Caco-2 (cell line): Measurements from ENCODE around the gene PRCP. TPM values are rescaled to one million over a fixed set of nuclear protein-coding genes. Genes with fewer than 3 reads are reported as not detected.
A peak's percentile ranks its signal among the peaks of the same experiment; 100 is the strongest.

Experiments
- BruUV-seq: library from RNA; stranded (reverse); fragments of 400-500 nt; replicated peaks from 2 replicates; lab custom pipeline; 2021; lab: Mats Ljungman, UMichigan
- CTCF ChIA-PET: fragments of 300-600 bp; sonication (Branson Sonifier 250); formaldehyde crosslinking; loops from one replicate; lab custom pipeline; 2022; ENCODE audit warnings: antibody characterized with exemption; lab: Charles Lee
- POLR2A ChIA-PET: fragments of 300-600 bp; sonication (Branson Sonifier 250); formaldehyde crosslinking; loops from one replicate; lab custom pipeline; 2022; ENCODE audit warnings: antibody characterized with exemption; lab: Charles Lee
- DNase-seq, 2 experiments: peaks; one replicate each; pipeline versions ENCODE4 v3.0.0 to v3.0.0-alpha.2; 2020 to 2022
- H3K27me3 ChIP-seq: replicated peaks from 2 replicates; pipeline ENCODE4 v1.6.0; 2011; ENCODE audit warnings: low read length; ENCODE audit not compliant: control insufficient read depth, insufficient read depth
- H3K36me3 ChIP-seq: 2 replicates; pipeline ENCODE4 v1.5.1; 2011; ENCODE audit warnings: low read length; ENCODE audit not compliant: control insufficient read depth, insufficient read depth
- H3K4me1 ChIP-seq: fragments of 250-450 bp; sonication (Bioruptor Pico); 2 replicates; pipeline ENCODE4 v1.5.1; 2020; ENCODE audit warnings: mild to moderate bottlenecking
- H3K4me3 ChIP-seq: 2 replicates; pipeline ENCODE4 v1.5.1; 2011; ENCODE audit warnings: low read depth, mild to moderate bottlenecking, control low read depth, low read length
- H3K9me3 ChIP-seq: fragments of 250-450 bp; sonication (Bioruptor Pico); 2 replicates; pipeline ENCODE4 v1.5.1; 2020; ENCODE audit warnings: mild to moderate bottlenecking, moderate library complexity
- H3K27ac Mint-ChIP-seq: one replicate; pipeline ENCODE4 v1.8.0; 2022; ENCODE audit warnings: mixed read lengths; ENCODE audit not compliant: unreplicated experiment
- H3K27me3 Mint-ChIP-seq: one replicate; pipeline ENCODE4 v1.8.0; 2022; ENCODE audit warnings: mixed read lengths; ENCODE audit not compliant: insufficient read depth, unreplicated experiment
- H3K36me3 Mint-ChIP-seq: one replicate; pipeline ENCODE4 v1.8.0; 2022; ENCODE audit warnings: mild to moderate bottlenecking, mixed read lengths; ENCODE audit not compliant: insufficient read depth, unreplicated experiment
- H3K4me1 Mint-ChIP-seq: one replicate; pipeline ENCODE4 v1.8.0; 2022; ENCODE audit warnings: low read depth, mixed read lengths; ENCODE audit not compliant: unreplicated experiment
- H3K4me3 Mint-ChIP-seq: one replicate; pipeline ENCODE4 v1.8.0; 2022; ENCODE audit warnings: mild to moderate bottlenecking, moderate library complexity, mixed read lengths; ENCODE audit not compliant: unreplicated experiment
- H3K9me3 Mint-ChIP-seq: one replicate; pipeline ENCODE4 v1.8.0; 2022; ENCODE audit warnings: mixed read lengths; ENCODE audit not compliant: unreplicated experiment
- intact Hi-C: fragments of 100-400 bp; cut with micrococcal nuclease; formaldehyde crosslinking; loops from one replicate; pipeline ENCODE4 v1.10.0; 2022; ENCODE audit not compliant: unreplicated experiment
- total RNA-seq: library from RNA; stranded (reverse); gene quantifications from 2 replicates; pipeline ENCODE4 v1.2.3, GENCODE V29; 2022
- TF ChIP-seq, protein P1 (sequence below), 2 experiments: fragments of 200-600 bp in 1 of 2; IDR thresholded peaks; 1 replicate in 1 of 2; 2 replicates in 1 of 2; pipeline versions ENCODE4 v1.5.1 to v1.8.0; 2011 to 2022; ENCODE audit warnings: antibody characterized with exemption in 1 of 2, control low read depth in 1 of 2, inconsistent platforms in 1 of 2, low read depth in 1 of 2, low read length in 1 of 2, mild to moderate bottlenecking in 1 of 2, moderate library complexity in 1 of 2; ENCODE audit not compliant: insufficient read depth in 1 of 2, severe bottlenecking in 1 of 2, unreplicated experiment in 1 of 2

PRCP gene
- total RNA-seq, 1 experiment from 2014 or later: 107 TPM

DNA sequence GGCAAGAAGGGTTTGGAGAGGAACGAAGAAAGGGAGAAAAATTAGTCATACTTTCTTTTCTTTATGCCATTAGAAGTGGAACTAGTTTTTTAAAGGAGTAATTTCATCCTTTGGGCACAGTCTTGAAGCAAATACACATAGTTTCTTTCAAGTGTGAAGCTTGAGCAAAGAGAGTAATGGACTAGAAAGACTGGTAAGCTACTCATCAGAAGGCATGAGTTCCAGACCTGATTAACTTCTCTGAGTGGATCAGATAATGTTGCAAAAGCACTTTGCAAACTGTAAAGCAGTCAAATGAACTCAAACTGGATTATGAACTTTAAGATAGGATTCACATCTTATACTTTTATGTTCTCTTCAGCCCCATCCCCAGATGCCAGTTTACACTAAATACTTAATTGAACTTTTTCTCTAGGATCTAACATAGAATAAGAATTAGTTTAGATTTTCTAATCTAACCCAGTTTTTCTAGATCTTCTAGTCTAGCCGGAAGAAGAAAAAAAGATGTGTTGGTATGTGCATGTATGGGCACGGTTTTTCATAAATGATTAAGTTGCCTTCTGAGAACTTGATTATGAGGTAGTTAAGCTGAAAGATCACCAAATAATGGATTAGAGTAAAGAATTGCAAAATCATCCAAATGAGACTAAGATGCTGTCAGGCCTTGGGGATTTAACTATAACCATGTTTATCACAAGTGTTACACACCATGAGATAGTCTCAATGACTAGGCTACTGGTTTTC is 3.8 kb upstream of the PRCP start:
- Histone ChIP-seq H3K27me3 (no peaks in the 10 kb centered on the region), H3K36me3 (no peaks in the 10 kb centered on the region), H3K4me1 (peaks cover 4% of the 10 kb centered on the region; the same call in 1 of the 2 replicates), H3K4me3 (no peak overlapping the region), H3K9me3 (no peaks in the 10 kb centered on the region)
- CTCF ChIA-PET: interaction anchor here (0.6 kb wide), 1 partner anchor 155 kb away, joined by 3 read pairs; no protein-coding TSS in a partner anchor
- Mint-ChIP-seq H3K4me1 (peaks cover 29% of the 10 kb centered on the region), H3K4me3 (peak overlapping the region; percentile 2), H3K9me3 (no peaks in the 10 kb centered on the region), H3K27ac (no peak overlapping the region), H3K27me3 (no peaks in the 10 kb centered on the region), H3K36me3 (peaks cover 23% of the 10 kb centered on the region)
- no TSS peak for BruUV-seq
- TF ChIP-seq, protein P1, sequence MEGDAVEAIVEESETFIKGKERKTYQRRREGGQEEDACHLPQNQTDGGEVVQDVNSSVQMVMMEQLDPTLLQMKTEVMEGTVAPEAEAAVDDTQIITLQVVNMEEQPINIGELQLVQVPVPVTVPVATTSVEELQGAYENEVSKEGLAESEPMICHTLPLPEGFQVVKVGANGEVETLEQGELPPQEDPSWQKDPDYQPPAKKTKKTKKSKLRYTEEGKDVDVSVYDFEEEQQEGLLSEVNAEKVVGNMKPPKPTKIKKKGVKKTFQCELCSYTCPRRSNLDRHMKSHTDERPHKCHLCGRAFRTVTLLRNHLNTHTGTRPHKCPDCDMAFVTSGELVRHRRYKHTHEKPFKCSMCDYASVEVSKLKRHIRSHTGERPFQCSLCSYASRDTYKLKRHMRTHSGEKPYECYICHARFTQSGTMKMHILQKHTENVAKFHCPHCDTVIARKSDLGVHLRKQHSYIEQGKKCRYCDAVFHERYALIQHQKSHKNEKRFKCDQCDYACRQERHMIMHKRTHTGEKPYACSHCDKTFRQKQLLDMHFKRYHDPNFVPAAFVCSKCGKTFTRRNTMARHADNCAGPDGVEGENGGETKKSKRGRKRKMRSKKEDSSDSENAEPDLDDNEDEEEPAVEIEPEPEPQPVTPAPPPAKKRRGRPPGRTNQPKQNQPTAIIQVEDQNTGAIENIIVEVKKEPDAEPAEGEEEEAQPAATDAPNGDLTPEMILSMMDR (IDR thresholded peaks at IDR 0.05; ENCODE audit: insufficient read depth in 1 of 2, low read depth in 1 of 2, low read length in 1 of 2, severe bottlenecking in 1 of 2, unreplicated experiment in 1 of 2): no peak
- POLR2A ChIA-PET: interaction anchor here (0.6 kb wide), 1 partner anchor 805 kb away, joined by 3 read pairs; no protein-coding TSS in a partner anchor
- intact Hi-C loops: no loop called here
- DNase-seq: no peak

DNA sequence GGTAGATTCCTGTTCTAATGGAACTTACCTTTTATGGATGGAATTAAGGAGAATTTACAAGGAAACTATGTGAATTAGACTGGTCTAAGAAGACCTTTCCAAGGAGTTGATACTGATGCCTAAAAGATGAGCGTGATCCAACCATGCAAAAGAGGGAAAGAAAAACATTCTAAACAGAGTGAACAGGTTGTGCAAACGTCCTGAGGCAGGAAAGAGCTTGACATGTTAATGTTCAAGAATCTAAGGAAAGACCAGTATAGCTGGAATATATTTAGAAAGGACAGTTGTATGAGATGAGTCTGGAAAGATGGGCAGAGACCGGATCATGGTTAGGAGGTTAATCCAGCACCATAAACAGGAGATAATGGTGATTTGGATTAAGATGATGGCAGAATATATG is 2.6 kb upstream of the PRCP start:
- CTCF ChIA-PET: no interaction called here

DNA sequence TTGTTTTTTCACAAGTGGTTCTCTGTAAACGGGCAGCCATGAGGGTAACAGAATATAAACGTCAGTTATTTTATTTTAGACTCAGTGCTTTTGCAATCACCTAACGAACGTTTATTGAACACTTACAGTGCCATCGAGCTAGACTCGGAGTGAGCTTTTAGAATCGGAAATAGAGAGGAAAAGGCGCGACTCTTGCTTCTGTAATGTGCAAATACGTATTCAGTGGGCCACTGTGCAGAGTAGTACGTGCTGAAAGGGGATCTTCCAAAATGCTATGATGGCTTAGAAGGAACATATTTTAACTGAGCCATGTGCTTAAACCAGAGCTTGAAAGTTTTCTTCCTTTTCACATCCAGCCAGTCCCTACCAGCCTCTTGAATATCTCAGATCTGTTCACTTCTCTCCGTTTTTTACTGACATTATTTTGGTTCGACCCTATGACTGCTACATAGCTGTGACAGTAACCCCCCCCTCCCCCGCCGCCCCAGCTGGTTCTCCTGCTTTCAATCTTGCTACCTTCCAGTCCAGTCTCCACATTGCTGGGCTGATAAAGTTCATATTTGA is 1.8 kb upstream of the PRCP start:
- ChIA-PET POLR2A (interaction anchor here (0.5 to 2.5 kb wide), 18 partner anchors 8 to 384 kb away, joined by 3 to 34 read pairs (median 4); partner anchors contain the start of genes ANKRD42, CCDC90B, PCF11 and RAB30), CTCF (interaction anchor here (1.0 to 3.6 kb wide), 11 partner anchors 25 to 384 kb away, joined by 3 to 68 read pairs (median 8); partner anchors contain the start of genes CCDC90B, PCF11 and RAB30)
- H3K27me3 Mint-ChIP-seq: no peaks in the 10 kb centered on the region
- H3K4me1 Mint-ChIP-seq: peaks cover 29% of the 10 kb centered on the region
- peak in 1 of 2 experiments; percentile 21 for DNase-seq
- TSS peak; percentile 59 for BruUV-seq
- Histone ChIP-seq H3K27me3 (no peaks in the 10 kb centered on the region), H3K4me1 (peaks cover 4% of the 10 kb centered on the region; the same call in 1 of the 2 replicates), H3K9me3 (no peaks in the 10 kb centered on the region), H3K4me3 (peak overlapping the region; percentile 63), H3K36me3 (no peaks in the 10 kb centered on the region)
- peak overlapping the region; percentile 95 for H3K27ac Mint-ChIP-seq
- TF ChIP-seq, protein P1 (IDR thresholded peaks at IDR 0.05; ENCODE audit: insufficient read depth in 1 of 2, low read depth in 1 of 2, low read length in 1 of 2, severe bottlenecking in 1 of 2, unreplicated experiment in 1 of 2): no peak
- peak overlapping the region; percentile 93 for H3K4me3 Mint-ChIP-seq
- intact Hi-C loops: loop anchor here (1.0 to 2.0 kb wide), 4 partner anchors 169 to 823 kb away; partner anchors contain the start of genes ANKRD42 and RAB30
- peaks cover 23% of the 10 kb centered on the region for H3K36me3 Mint-ChIP-seq
- no peaks in the 10 kb centered on the region for H3K9me3 Mint-ChIP-seq

More for the DNA sequence above, 2.6 kb upstream of the PRCP start:
- BruUV-seq: no TSS peak
- peaks cover 27% of the 10 kb centered on the region for H3K4me1 Mint-ChIP-seq
- Histone ChIP-seq H3K9me3 (no peaks in the 10 kb centered on the region), H3K27me3 (no peaks in the 10 kb centered on the region), H3K4me1 (peaks cover 4% of the 10 kb centered on the region; the same call in 1 of the 2 replicates), H3K36me3 (no peaks in the 10 kb centered on the region), H3K4me3 (no peak overlapping the region; the same call in 1 of the 2 replicates)
- no peak for DNase-seq
- TF ChIP-seq, protein P1 (IDR thresholded peaks at IDR 0.05; ENCODE audit: insufficient read depth in 1 of 2, low read depth in 1 of 2, low read length in 1 of 2, severe bottlenecking in 1 of 2, unreplicated experiment in 1 of 2): no peak
- POLR2A ChIA-PET: no interaction called here
- intact Hi-C loops: no loop called here
- no peaks in the 10 kb centered on the region for H3K9me3 Mint-ChIP-seq
- H3K4me3 Mint-ChIP-seq: peak overlapping the region; percentile 93
- no peaks in the 10 kb centered on the region for H3K27me3 Mint-ChIP-seq
- peak overlapping the region; percentile 95 for H3K27ac Mint-ChIP-seq
- H3K36me3 Mint-ChIP-seq: peaks cover 23% of the 10 kb centered on the region
